Neural crest cell (in vitro differentiated cells): ENCODE data around the gene NSMCE1. TPM values are rescaled to one million over a fixed set of nuclear protein-coding genes. Genes with fewer than 3 reads are reported as not detected.
"Not testable (repeated sequence)": the region's sequence is repeated elsewhere in the genome, so short reads cannot be mapped to it uniquely, and the experiment has no call there.

ENCODE experiments used
- DNase-seq: peaks from one replicate; pipeline ENCODE4 v3.0.0; 2021; ENCODE audit warnings: low read depth, mixed read lengths, low spot score
- H3K27ac Mint-ChIP-seq: one replicate; pipeline ENCODE4 v1.8.0; 2021; ENCODE audit warnings: mild to moderate bottlenecking, mixed read lengths; ENCODE audit not compliant: unreplicated experiment
- H3K27me3 Mint-ChIP-seq: 2 replicates; pipeline ENCODE4 v1.8.0; 2021; ENCODE audit warnings: low read depth, mild to moderate bottlenecking, mixed read lengths
- H3K36me3 Mint-ChIP-seq: 2 replicates; pipeline ENCODE4 v1.8.0; 2021; ENCODE audit warnings: low read depth, mild to moderate bottlenecking, mixed read lengths
- H3K4me1 Mint-ChIP-seq: 2 replicates; pipeline ENCODE4 v1.8.0; 2021; ENCODE audit warnings: mixed read lengths
- H3K4me3 Mint-ChIP-seq: one replicate; pipeline ENCODE4 v1.8.0; 2021; ENCODE audit warnings: mild to moderate bottlenecking, mixed read lengths
- H3K9me3 Mint-ChIP-seq: 2 replicates; pipeline ENCODE4 v1.8.0; 2021; ENCODE audit warnings: mixed read lengths
- CTCF ChIP-seq: fragments of 200-600 bp; sonication (generic); conservative IDR thresholded peaks from 2 replicates; pipeline ENCODE4 v1.5.0; 2021; ENCODE audit warnings: antibody characterized with exemption, mild to moderate bottlenecking
- total RNA-seq: library from RNA; stranded (reverse); gene quantifications from 2 replicates; pipeline ENCODE4 v1.2.1, GENCODE V29; 2021

NSMCE1 gene
- total RNA-seq, 1 donor from 2014 or later = 30.4 TPM

DNA sequence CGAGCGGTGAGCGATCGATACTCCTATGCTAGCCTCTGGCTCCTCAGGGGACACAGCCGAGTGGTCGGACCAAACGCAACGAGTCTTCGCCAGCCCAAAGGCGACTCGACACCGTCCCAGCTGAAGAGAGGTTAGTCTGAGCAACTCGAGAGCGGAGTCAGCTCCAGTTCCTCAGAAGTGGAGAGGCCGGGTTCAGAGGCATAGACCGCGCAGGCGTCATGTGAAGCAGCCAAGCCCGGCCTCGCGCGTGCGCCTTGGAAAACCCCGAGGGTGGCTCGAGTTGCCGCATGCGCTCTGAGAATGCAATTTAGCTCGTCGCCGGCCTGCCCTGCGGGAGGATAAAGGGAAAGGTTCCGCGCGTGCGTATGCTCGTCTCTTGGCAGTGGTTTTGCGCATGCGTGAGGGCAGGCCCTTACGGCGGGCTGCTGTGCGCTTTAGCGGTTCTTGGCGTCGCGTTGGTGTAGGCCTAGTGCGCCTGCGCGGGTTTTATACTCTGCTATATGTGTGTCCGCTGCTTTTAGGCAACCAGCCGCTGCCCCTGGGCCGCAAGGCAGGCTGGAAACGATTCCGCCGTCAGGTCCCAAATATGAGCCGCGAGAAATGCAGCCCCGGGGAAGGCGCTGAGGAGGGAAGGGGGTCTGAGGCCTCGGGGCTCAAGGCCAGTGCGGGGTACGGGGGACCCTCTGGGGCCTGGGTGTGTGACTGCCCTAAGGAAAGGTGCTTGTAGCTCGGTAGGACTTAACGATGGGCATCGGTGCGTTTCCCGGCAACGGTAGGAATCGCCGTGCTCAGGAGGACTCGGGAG, 64.9 kb downstream of the NSMCE1 start, which contains the start of gene KDM8:
Gene KDM8 (plus strand): TSS at position 20 of the 805 bp plus-strand sequence. CDS start 6,598 bp downstream, outside the sequence.
- peaks cover 15% of the 10 kb centered on the region for H3K4me1 Mint-ChIP-seq
- H3K27ac Mint-ChIP-seq = peak within 1 kb of the TSS; percentile 100
- H3K27me3 Mint-ChIP-seq = peaks cover 10% of the 10 kb centered on the region
- peak within 1 kb of the TSS; percentile 99 for H3K4me3 Mint-ChIP-seq
- no peak for TF ChIP-seq CTCF
- H3K36me3 Mint-ChIP-seq = no peaks in the 10 kb centered on the region
- H3K9me3 Mint-ChIP-seq = peaks cover 3% of the 10 kb centered on the region
- peak; percentile 96 for DNase-seq

DNA sequence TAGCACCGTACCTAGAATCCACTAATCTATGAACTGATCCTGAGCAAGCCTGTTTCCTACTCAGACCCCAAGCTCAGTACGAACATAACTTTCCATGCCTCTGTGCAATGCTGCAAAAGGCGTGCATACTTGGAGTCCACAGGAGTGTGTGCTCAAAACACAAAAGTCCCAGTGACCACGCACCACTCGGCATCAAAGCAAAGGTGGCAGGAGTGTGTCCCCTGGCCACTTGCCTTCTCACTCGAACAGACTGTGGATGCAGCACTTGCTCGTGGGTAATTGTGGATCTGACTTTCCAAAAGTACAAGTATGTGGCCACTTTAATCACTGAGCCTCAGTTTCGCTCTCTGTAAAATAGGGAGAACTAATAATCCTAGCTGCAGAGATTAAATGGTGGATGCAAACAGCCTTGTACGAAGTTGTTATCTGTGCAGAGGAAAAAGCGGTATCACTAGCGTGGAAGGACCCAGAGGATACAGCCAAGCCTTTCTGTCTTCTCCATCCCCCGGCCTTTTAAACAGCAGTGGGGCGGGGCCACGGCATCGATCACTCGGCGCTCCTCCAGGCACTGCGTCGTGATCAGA, 65.6 kb downstream of the NSMCE1 start:
- TF ChIP-seq CTCF = no peak
- peak overlapping the region; percentile 99 for H3K4me3 Mint-ChIP-seq
- DNase-seq = no peak
- peak overlapping the region; percentile 100 for H3K27ac Mint-ChIP-seq
- peaks cover 15% of the 10 kb centered on the region for H3K4me1 Mint-ChIP-seq
- H3K9me3 Mint-ChIP-seq = peaks cover 3% of the 10 kb centered on the region
- peaks cover 16% of the 10 kb centered on the region for H3K27me3 Mint-ChIP-seq
- no peaks in the 10 kb centered on the region for H3K36me3 Mint-ChIP-seq

- DNase-seq, H3K27ac Mint-ChIP-seq, H3K9me3 Mint-ChIP-seq, H3K36me3 Mint-ChIP-seq: not testable (repeated sequence)
- Mint-ChIP-seq H3K27me3 (peaks cover 27% of the 10 kb centered on the region), H3K4me1 (peaks cover 15% of the 10 kb centered on the region), H3K4me3 (peak overlapping the region; percentile 72)
Observed at GRCh38 chr16:27200914-27201313, 67.7 kb downstream of the NSMCE1 start.

- Mint-ChIP-seq H3K27ac (no peak overlapping the region), H3K27me3 (peaks cover 39% of the 10 kb centered on the region), H3K4me3 (no peak overlapping the region), H3K9me3 (peaks cover 3% of the 10 kb centered on the region), H3K4me1 (peaks cover 15% of the 10 kb centered on the region), H3K36me3 (no peaks in the 10 kb centered on the region)
- no peak for DNase-seq
- TF ChIP-seq CTCF = no peak
Observed at GRCh38 chr16:27199736-27200135, 68.8 kb downstream of the NSMCE1 start.

DNA sequence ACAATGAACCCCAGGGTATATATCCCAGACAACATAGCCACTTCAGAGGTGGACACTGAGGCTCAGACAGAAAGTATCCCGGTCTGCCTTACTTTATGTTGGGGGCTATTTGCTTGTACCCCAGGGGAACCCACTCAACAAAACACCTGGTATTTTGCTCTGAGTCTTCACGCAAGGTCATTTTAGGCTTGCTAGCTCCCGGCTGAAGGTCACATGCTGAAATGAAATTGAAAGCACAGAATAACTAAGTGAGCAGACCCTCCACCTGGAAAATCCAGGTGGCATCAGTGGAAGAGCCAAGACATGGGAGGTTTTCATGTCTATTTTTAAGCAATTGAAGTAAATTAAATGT, 69.4 kb downstream of the NSMCE1 start:
- TF ChIP-seq CTCF = no peak
- Mint-ChIP-seq H3K36me3 (no peaks in the 10 kb centered on the region), H3K4me1 (peaks cover 11% of the 10 kb centered on the region), H3K27ac (no peak overlapping the region), H3K9me3 (peaks cover 3% of the 10 kb centered on the region), H3K4me3 (no peak overlapping the region), H3K27me3 (peaks cover 44% of the 10 kb centered on the region)
- no peak for DNase-seq
